Activated CD4-positive, alpha-beta T cell treated with anti-CD3 and anti-CD28 coated beads, Interleukin-2, amount 50 U/mL, for 1 hour (primary cell): ENCODE data around the gene MMD2.
"Not testable (repeated sequence)": the region's sequence is repeated elsewhere in the genome, so short reads cannot be mapped to it uniquely, and the experiment has no call there.

Experiments
- DNase-seq: peaks from one replicate; pipeline ENCODE4 v3.0.0-alpha.2; 2020

Gene MMD2, protein sequence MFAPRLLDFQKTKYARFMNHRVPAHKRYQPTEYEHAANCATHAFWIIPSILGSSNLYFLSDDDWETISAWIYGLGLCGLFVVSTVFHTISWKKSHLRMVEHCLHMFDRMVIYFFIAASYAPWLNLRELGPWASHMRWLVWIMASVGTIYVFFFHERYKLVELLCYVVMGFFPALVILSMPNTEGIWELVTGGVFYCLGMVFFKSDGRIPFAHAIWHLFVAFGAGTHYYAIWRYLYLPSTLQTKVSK

DNA sequence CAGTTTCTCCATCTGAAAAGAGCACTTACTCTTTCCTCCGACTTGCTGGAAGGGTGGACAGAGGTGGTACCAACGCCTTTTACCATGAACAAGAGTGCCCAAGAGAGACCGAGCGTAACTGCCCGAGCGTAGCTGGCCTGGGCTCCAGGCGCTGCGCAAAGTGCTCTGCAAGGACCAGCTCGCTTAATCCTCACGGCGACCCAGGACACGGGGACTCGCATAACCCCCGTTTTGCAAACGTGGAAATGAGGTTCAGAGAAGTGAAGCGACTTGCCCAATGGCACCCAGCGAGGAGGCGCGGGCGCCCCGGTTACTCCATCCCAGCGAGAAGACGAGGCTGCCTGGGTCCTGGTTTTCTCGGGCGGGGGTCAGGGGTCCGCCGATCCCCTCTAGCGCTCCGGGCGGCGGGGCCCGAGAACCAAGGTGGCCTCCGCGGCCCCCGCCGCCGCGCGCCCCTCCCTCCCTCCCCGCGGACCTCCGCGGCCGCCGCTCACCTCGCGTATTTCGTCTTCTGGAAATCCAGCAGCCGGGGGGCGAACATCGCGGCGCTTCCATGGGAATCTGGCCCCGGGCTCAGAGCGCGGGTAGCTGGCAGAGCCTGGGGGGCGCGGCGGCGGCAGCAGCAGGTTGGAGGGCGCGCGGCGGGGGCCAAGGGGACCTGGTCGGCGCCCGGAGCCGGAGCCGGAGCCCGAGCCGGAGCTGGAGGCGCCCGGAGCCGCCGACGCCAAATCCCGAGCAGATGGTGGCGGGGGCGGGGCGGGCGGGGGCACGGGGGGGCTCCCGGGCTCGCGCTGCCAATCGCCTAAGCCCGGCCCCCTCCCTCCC lies at the start of gene MMD2:
Gene MMD2, minus strand, starts transcription at position 711 of the 825 bp plus-strand sequence. Its CDS starts 170 bp downstream, at position 541.
- no peak for DNase-seq

DNA sequence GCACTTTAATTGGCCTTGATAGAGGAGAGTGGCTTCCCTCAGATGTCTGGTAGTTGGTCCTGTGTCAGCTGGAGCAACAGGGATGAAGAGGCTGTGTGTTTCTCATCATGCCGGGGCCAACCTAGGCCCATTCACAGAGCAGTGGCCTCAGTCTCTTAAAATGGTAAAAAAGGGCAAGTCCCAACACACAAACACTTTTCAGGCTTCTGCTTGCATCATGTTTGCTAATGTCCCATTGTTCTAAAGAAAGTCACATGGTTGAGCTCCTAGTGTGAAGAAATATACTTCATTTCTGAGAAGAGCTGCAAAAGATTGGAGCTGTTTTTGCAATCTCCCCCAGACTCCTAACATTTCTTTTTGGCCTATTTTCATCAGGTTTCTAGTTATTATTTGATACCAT lies 46.1 kb upstream of the MMD2 start:
- no peak for DNase-seq

DNA sequence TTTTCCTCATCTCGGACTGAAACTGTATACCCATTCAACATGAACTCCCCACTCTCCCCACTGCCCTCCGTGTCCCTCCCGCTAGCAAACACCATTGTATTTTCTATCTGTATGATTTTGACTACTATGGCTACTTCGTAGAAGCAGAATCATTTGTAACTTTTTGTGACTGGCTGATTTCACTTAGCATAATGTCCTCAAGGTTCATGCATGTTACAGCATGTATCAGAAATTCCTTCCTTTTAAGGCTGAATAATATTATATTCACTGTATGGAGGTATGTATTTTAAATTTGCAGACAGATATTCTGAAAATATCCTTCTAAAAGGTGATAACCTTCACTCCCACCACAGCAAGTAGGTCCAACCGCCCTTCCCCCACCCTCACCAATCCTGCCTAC lies 42.9 kb upstream of the MMD2 start:
- DNase-seq: no peak

DNA sequence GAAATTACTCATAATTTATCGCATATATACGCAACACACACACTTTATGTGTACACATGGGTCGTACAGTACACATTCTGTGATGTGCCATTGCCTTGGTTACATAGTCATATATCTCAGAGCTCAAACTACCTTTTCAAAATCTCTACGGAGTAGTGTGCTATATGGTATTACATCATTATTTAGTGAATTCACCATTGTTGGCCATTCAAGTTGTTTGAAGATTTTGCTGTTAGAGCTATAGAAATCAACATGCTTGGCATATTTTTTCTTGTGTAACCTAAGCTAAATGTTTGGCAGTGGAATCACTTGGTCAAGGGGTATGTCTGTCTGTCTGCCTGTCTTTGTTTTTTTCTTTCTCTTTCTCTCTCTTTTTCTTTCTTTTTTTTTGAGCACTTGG lies 42.0 kb upstream of the MMD2 start:
- DNase-seq: no peak

DNA sequence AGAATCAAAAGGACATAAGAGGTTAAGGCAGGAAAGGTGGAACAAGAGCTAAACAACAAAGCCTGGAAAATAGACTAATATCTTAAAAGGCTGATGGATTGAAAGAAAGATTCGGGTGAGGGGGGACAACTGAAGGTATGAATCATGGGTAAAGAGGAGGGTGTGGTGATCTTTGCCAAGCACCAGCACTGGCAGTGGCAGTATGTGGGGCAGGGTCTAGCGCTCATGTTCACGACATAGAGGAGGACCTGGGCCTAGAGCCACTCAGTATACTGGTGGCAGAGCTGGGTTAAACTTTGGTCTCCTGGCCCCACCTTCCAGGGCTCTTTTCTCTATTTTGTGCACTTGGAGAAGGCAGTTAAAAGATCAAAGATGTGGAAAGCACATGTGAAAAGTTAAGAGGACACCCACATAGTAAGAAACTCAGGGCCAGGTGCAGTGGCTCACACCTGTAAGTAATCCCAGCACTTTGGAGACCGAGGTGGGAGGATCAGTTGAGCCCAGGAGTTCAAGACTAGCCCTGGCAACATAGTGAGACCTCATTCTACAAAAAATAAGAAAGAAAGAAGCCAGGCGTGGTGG lies 40.5 kb upstream of the MMD2 start:
- no peak for DNase-seq

DNA sequence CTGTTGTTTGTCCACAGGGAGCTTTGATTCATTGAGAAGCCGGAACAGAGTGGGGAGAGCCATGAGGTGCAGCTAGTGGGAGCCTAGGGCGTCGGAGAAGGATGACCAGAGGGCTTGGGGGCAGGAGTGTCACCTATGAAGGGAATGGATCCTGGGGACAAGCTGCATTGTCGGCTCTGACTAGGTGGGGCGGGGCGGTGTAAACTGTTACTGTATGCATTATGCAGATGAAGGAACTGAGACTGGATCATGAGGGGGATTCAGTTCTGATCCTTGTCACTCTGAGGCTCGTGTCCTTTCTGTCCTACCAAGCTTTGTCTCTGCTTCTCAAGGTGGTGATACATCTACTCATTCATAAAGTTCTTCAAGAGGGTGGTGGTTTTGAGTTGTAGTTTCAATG lies 39.9 kb upstream of the MMD2 start:
- DNase-seq: no peak

DNA sequence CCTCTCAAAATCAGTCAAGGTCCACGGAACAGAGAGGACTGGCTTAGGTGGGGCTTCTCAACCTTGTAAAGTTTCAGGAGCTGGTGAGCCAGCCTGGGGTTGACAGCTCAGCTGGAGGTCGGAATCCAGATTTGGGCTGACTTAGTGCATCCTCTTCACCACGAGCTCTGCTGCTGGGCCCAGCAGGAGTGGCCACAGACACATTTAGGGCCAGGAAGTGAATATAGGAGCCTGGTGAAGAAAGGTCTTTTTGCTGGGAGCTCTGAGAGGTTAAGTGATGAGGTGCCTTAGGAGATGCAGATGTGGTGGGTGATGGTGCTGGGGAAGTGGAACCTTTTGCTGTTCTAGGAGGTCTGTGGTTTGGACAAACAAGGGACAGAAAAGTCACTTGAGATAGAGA lies 39.3 kb upstream of the MMD2 start:
- no peak for DNase-seq

DNA sequence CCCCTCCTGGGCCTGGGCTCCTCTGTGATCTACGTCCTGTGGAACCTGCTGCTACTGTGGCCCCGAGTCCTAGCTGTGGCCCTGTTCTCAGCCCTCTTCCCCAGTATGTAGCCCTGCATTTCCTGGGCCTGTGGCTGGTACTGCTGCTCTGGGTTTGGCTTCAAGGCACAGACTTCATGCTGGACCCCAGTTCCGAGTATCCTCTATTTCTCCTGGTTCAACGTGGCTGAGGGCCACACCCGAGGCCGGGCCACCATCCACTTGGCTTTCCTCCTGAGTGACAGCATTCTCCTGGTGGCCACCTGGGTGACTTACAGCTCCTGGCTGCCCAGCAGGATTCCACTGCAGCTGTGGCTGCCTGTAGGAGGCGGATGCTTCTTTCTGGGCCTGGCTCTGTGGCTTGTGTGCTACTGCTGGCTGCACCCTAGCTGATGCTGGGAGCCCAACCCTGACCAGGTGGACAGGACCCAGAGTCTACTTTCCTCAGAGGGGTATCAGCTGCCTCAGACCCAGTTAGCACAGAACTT lies 37.8 kb upstream of the MMD2 start:
- no peak for DNase-seq

DNA sequence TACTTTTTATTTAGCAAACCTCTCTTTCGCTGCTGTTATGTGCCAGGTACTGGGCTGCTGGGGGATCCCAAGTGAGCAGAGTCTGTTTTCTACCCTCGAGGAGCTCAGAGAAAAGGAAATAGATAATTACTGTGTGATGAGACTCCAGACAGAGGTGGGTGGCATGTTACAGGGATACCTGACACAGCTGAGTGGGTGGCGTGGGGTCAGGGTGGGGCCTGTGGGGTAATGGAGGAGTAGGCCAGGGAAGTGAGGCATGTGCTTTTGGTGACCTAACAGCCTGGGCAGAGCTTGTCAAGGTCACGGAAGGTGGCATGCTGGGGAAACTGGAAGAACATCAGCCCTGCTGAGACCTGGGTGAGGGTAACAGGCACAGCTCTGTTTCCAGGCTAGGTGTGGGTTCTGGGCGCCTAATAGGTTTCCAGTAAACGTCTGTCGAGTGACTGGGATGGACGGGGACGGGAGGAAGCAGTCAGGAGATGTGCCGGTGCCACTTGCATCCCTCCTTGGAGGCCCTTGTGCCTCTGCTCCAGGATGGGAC lies 36.5 kb upstream of the MMD2 start:
- DNase-seq: no peak

DNA sequence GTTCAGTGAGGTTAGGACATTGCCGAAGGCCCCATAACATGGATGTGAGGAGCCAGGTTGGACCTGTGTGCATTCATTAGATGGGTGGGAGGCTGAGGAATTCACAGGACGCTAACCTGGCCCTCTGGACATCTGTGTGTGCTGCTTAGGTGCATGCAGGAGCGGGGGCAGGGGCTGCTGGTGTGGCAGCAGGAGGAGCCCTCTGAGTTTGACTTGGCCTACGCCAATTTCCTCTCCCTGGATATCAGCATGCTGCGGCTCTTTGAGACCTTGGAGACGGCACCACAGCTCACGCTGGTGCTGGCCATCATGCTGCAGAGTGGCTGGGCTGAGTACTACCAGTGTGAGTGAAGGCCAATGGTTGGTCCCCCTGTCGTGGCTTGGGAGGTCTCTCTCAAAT lies 34.5 kb upstream of the MMD2 start:
- no peak for DNase-seq

DNA sequence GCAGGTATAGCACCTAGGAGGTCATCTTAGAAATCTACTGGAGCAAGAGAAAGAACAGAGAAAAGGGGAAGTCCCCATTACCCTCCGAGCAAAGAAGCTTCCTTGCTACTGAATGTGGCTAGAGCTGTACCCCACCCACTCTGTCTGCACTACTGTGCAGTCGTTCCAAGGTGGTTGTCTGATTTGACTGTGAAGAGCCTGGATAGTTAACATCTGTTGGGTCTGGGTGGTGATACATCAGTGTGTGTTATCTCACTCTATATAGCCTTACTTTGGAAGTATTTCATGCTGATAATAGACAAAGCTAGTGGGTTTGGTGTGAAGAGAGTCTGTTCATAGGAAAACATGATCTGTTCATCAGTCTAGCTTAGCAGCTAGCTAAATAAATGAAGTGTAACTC lies 23.8 kb upstream of the MMD2 start:
- DNase-seq: not testable (repeated sequence)

DNA sequence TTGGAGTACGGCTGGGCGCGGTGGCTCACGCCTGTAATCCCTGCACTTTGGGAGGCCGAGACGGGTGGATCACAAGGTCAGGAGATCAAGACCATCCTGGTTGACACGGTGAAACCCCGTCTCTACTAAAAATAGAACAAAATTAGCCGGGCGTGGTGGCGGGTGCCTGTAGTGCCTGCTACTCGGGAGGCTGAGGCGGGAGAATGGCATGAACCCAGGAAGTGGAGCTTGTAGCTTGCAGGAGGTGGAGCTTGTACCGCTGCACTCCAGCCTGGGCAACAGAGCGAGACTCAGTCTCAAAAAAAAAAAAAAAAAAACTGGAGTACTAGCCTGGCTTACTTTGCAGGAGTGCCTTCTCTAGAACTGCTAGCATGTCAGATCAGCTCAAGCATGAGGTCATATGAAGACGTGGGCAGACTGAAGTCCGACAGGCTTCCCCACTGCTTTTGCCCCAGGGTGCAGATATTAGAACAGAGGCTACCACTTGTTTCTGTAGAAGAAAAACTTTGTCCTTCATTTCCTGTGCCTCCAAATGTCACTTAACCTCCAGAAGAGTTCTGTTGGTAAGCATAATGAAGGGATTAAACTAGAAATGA lies 22.4 kb upstream of the MMD2 start:
- DNase-seq: not testable (repeated sequence)

DNA sequence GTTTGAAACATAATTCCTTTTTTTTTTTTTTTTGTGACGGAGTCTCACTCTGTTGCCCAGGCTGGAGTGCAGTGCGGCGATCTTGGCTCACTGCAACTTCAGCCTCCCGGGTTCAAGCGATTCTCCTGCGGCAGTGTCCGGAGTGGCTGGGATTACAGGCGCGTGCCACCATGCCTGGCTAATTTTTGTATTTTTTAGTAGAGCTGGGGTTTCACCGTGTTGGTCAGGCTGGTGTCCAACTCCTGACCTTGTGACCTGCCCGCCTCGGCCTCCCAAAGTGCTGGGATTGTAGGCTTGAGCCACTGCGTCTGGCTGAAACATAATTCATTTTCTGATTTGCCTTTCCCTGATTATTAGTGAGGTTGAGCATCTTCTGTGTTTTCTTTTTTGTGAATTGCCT lies 16.6 kb upstream of the MMD2 start:
- not testable (repeated sequence) for DNase-seq

DNA sequence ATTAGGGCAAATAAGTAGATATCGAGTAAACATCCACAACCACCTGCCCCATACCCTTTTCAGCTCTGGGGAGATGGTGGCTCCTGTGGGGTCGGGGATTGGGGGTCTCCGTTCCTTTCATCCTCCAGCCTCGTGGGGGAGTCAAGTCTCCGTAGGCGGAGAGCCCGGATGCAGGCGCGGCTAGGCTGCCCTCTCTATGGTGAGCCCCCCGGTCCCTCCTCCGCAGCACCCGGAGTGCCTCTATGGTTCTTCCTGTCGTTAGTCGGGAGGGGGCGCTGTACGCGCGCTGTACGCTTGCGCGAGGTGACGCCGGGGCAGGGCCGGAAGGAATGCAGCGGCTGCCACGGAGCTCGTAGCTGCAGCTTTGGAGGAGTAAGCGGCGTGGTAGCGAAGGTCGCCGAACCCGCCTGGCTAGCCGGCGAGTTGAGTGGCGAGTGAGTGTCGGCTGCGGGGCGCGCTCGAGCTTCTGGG lies 14.8 kb upstream of the MMD2 start:
- peak; percentile 93 for DNase-seq

DNA sequence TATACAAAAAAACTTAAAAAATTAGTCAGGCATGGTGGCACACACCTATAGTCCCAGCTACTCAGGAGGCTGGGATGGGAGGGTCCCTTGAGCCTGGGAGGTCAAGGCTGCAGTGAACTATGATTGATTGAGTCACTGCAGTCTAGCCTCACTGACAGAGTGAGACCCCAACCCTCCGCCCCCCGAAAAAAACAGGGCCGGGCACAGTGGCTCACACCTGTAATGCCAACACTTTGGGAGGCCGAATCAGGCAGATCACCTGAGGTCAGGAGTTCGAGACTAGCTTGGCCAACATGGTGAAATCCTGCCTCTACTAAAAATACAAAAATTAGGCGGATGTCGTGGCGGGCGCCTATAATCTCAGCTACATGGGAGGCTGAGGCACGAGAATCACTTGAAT lies 13.5 kb upstream of the MMD2 start:
- not testable (repeated sequence) for DNase-seq

DNA sequence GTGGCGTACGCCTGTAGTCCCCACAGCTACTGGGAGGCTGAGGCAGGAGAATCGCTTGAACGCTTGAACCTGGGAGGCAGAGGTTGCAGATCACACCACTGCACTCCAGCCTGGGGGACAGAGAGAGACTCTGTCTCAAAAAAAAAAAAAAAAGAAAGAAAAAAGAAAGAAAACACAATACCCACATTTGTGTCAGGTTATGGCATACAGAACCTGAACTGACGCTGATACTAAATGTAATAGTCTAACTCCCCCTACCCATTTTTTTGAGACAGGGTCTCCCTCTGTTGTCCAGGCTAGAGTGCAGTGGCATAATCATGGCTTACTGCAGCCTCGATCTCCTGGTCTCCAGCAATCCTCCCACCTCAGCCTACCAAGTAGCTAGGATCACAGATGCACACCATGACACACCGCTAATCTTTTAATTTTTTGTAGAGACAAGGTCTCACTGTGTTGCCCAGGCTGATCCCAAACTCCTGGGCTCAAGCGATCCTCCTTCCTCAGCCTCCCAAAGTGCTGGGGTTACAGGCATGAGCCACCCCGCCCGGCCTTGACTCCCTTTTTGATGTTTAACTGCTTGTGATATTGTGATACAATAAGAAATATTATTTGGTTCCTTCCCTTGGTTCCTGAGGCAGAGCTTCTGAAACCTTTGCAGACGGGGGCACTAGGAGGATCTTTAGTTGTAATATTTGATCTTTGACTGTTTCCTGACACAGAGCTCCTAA lies 6.5 kb upstream of the MMD2 start:
- no peak for DNase-seq

DNA sequence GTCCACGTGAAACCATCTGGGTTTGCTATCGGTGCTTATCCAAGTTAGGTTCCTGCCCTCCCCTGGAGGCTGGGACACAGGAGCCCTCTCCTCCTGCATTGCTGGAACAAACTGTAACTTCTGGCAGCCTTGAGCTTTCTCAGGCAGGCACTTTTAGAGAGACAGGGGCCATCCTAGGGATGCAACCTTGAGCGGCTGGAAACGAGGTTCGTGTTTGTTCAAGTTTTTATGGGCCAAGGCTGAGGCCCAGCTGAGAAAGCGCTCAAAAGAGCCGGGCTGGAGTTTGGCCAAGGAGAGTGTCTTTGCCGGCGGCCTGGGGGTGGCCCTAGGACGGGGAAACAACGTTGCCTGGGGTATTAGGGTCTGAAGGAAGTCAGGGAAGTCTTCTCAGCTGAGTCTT lies 5.5 kb upstream of the MMD2 start:
- DNase-seq: no peak

DNA sequence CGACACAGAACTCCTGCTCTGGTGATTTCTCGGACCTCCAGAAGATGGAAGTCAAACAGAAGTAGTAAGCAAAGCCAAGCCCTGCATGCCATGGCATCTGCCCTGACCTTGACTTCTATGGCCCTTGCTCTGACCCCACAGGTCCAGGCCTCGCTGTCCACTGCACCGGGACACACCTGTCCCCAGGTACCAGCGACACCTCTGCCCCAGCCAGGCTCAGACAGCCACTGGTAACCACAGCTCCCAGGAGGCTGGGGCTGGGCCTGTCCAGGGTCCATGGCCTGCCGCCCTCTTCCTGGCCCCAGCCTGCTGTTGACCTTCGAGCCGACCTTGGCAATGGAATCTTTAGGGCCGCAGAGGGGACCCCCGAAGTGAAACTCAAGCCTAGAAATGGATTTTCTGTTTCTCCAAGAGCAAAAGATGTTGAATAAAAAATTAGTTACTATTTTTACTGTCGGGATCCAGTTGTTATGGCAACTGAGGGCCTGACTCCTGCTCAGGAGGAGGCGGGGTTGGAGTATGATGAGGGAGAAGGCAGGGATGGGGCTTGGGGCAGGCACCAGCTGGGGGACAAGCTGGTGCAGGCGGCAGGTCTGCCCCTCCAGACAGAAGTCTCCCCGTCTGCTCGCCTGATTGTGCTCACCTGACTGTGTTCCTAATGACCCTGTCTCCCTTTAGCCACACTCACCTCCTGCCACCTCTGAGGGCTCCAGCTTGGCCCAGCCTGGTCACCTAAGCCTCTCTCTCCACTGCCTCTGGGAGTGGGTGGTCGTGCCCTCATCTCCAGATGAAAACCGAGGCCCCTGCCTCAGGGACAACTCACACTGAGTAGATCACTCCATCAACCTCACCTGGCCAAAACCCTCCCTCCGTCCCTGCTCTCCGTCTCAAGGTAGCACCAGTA lies 4.1 kb upstream of the MMD2 start:
- no peak for DNase-seq

DNA sequence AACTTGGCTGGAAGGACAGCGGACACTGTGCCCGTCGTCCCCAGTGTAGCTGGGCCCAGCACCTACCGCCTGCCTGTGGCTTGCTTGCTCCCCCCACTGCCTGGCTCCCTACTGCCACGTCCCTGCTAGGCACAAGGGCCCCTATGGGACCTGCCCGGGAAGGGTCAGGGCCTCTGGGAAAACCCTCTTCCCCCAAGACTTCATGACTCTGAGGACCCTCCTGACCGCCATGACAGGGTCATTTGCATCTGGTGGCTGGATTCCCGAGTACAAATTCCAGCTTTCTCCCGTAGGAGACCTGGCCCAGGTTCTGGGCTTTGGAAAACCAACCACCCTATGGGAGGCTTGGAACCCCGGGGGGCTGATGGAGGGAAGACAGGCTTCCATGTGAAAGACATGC lies 1.4 kb upstream of the MMD2 start:
- DNase-seq: no peak

DNA sequence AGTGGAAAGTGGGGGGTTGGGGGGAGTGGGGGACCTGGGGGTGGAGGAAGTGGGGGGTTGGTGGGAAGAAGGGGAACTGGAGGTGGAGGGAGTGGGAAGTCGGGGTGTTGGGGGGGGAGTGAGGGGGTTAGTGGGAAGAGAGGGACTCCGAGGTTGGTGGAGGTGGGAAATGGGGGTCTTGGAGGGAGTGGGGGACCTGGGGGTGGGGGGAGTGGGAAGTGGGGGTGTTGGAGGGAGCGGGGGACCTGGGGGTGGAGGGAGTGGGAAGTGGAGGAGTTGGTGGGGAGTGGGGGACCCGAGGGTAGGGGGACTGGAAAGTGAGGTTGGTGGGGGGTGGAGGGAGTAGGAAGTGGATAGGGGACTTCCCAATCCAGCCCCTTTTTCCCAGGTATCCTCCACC lies 906 bp upstream of the MMD2 start:
- DNase-seq: no peak

DNA sequence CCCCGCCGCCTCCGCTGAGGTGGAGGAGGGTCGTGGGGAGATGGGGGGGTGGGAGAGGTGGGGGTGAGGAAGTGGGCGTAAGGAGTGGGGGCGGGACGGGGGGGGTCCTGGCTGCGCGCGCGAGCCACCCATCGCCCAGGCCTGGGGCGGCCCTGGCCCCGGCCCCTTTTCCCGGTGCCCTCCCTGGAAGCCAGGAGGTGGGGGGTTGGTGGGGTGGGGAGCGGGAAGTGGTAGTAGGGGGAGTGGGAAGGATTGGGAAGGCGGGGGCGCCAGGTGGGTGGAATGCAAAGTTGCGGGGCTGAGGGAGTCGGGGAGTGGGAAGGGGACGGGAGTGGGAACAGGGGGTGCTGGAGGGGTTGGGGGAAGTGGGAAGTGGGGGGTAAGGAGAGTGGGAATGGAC lies 319 bp upstream of the MMD2 start:
- DNase-seq: no peak
